Kidney (tissue), 14 donors: Measurements from ENCODE around the gene SETX. TPM values are rescaled to one million over a fixed set of nuclear protein-coding genes. Genes with fewer than 3 reads are reported as not detected.
A peak's percentile ranks its signal among the peaks of the same experiment; 100 is the strongest.

Source experiments
- DNase-seq, 5 donors: peaks; one replicate each; pipeline ENCODE4 v3.0.0-alpha.2; 2013 to 2020
- FAIRE-seq: peaks from 2 replicates; lab custom pipeline; 2012; peaks lifted over from hg19 to GRCh38; lab: Jason Lieb, UNC
- H3K27ac ChIP-seq, 2 donors: one replicate each; pipeline ENCODE4 v1.7.0; 2013; ENCODE audit warnings: low read depth in 2 of 2, low read length in 2 of 2, inconsistent platforms in 1 of 2
- H3K27me3 ChIP-seq: one replicate; pipeline ENCODE4 v1.7.1; 2013; ENCODE audit warnings: low read length, inconsistent platforms; ENCODE audit not compliant: control insufficient read depth, insufficient read depth
- H3K36me3 ChIP-seq, 3 donors: one replicate each; pipeline versions ENCODE4 v1.7.0 to v1.7.1; 2013; ENCODE audit warnings: low read length in 3 of 3, control low read depth in 1 of 3, inconsistent platforms in 1 of 3; ENCODE audit not compliant: insufficient read depth in 3 of 3, control insufficient read depth in 2 of 3
- H3K4me1 ChIP-seq, 3 donors: one replicate each; pipeline versions ENCODE4 v1.7.0 to v1.7.1; 2013; ENCODE audit warnings: low read length in 3 of 3, inconsistent platforms in 1 of 3, low read depth in 1 of 3; ENCODE audit not compliant: control insufficient read depth in 2 of 3, insufficient read depth in 2 of 3
- H3K4me3 ChIP-seq, 3 donors: one replicate each; pipeline versions ENCODE4 v1.7.0 to v1.8.1; 2013; ENCODE audit warnings: low read length in 3 of 3, control low read depth in 1 of 3, inconsistent platforms in 1 of 3
- H3K9ac ChIP-seq, 3 donors: one replicate each; pipeline versions ENCODE4 v1.7.0 to v1.7.1; 2013; ENCODE audit warnings: low read length in 3 of 3, control low read depth in 1 of 3, inconsistent platforms in 1 of 3
- H3K9me3 ChIP-seq, 3 donors: one replicate each; pipeline versions ENCODE4 v1.7.0 to v1.7.1; 2013; ENCODE audit warnings: low read length in 3 of 3, control low read depth in 1 of 3, inconsistent platforms in 1 of 3; ENCODE audit not compliant: control insufficient read depth in 2 of 3, insufficient read depth in 1 of 3
- CTCF ChIP-seq: IDR thresholded peaks from 3 replicates; pipeline ENCODE4 v1.5.1; 2012; ENCODE audit warnings: mild to moderate bottlenecking, moderate library complexity, borderline replicate concordance; ENCODE audit not compliant: insufficient read depth; ENCODE audit errors: extremely low read depth
- intact Hi-C: fragments of 100-400 bp; cut with DNase I; formaldehyde crosslinking; loops from one replicate; pipeline ENCODE4 v1.11.1; 2022
- polyA plus RNA-seq: library from polyadenylated mRNA; stranded (reverse); fragments of 350-450 nt; fragmentation: Illumina TruSeq; extraction: RNeasy Lipid Tissue Mini Kit (QIAGEN cat#74804); gene quantifications from one replicate; pipeline ENCODE4 v1.2.3, GENCODE V29; 2014; ENCODE audit warnings: low read depth, low replicate concordance; ENCODE audit not compliant: insufficient read depth
- total RNA-seq: library from RNA; stranded (reverse); fragmentation: NEBNext Ultra II Directional; extraction: Animal tissue kit (Norgen Biotek cat#: 25700); gene quantifications from one replicate; pipeline ENCODE4 v1.2.1, GENCODE V29; 2021
- donor health status: control.
- donor health status: control.
- donor health status: control.
- donor health status: control.
- donor health status: control.
- donor health status: DM: yes; HTN: yes; CAD: no.
- donor health status: Normal renal cell carcinoma (clear cell type).

Gene SETX
- total and polyA plus RNA-seq, 2 donors from 2014 or later: 16.1 to 56.8 TPM

DNA sequence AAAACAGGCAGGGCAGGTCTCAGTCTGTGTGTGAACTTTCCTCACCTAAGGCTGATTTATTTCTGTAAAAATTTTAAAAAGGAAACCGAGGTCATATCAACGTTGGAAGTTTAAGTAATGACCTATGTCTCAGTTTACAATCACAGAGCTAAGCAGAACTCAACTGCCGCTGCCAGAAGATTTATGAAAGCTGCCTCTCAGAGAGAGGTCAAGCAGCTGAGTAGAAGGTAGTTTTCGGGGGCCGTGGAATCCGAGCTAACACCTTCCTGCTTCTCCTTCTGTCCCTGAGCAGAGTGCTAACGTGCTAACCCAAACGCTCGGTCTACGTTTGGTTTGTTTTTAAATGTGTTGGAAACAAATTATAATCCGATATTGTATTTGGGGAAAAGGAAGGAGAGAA lies 40.8 kb upstream of the SETX start:
- no peak for FAIRE-seq
- H3K9ac ChIP-seq: no peak overlapping the region
- H3K4me1 ChIP-seq: no peaks in the 10 kb centered on the region
- intact Hi-C loops: no loop called here
- H3K4me3 ChIP-seq: no peak overlapping the region
- peak in 3 of 5 donors; percentile 34 to 61 (median 61) for DNase-seq
- no peaks in the 10 kb centered on the region for H3K9me3 ChIP-seq
- TF ChIP-seq CTCF: no peak
- H3K36me3 ChIP-seq: peaks cover 9 to 55% (median 34%) of the 10 kb centered on the region in 3 donors
- no peaks in the 10 kb centered on the region for H3K27me3 ChIP-seq
- H3K27ac ChIP-seq: no peak overlapping the region

- peaks cover 7 to 63% (median 33%) of the 10 kb centered on the region in 3 donors for H3K36me3 ChIP-seq
- no peak overlapping the region for H3K9ac ChIP-seq
- DNase-seq: peak in 1 of 5 donors; percentile 53
- no peak for FAIRE-seq
- no peak for TF ChIP-seq CTCF
- H3K4me1 ChIP-seq: no peaks in the 10 kb centered on the region
- intact Hi-C loops: no loop called here
- no peaks in the 10 kb centered on the region for H3K27me3 ChIP-seq
- H3K9me3 ChIP-seq: no peaks in the 10 kb centered on the region
- no peak overlapping the region for H3K27ac ChIP-seq
- no peak overlapping the region for H3K4me3 ChIP-seq
These were observed 36.7 kb upstream of the SETX start for GRCh38 chr9:132391449-132391848.

DNA sequence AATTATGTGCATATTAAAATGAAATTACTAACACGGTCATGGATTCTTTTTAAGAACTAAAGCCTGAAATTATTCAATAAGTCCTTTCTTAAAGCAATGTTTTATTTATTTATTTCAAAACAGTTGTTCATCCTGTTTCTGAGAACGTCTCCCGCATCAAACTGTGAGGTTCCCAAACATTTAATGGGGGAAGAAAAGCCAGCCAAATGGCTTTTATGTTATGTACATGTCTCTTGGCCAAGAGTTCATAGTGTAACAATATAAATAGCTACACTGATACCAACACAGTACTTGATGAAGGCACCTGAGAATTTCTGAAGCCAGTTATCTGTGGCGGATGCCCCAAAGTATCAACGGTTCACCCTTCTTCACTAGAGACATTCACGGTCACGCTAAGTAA lies 36.2 kb upstream of the SETX start:
- intact Hi-C loops: no loop called here
- H3K9me3 ChIP-seq: no peaks in the 10 kb centered on the region
- no peak overlapping the region for H3K9ac ChIP-seq
- H3K36me3 ChIP-seq: peaks cover 7 to 64% (median 32%) of the 10 kb centered on the region in 3 donors
- DNase-seq (no peak), FAIRE-seq (no peak)
- no peak for TF ChIP-seq CTCF
- H3K27me3 ChIP-seq: no peaks in the 10 kb centered on the region
- H3K4me3 ChIP-seq: no peak overlapping the region
- no peak overlapping the region for H3K27ac ChIP-seq
- no peaks in the 10 kb centered on the region for H3K4me1 ChIP-seq

DNA sequence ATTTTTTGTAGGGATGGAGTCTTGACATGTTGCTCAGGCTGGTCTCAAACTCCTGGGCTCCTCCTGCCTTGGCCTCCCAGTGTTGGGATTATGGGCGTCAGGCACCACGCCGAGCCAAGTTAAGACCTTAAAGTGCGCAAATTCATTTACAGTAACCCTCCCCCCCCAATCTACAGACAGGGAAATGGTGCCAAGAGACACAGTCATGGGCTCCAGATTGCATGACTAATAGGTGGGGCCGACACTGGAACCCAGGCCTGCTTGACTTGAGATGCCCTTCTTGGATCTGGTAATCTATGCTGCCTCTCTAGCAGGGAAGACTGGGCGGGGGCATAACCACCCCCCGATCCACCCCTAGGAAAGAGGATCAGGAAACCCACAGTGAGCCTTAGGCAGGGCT lies 32.3 kb upstream of the SETX start:
- no peak for TF ChIP-seq CTCF
- intact Hi-C loops: no loop called here
- H3K27ac ChIP-seq: no peak overlapping the region
- DNase-seq (no peak), FAIRE-seq (no peak)
- no peaks in the 10 kb centered on the region for H3K27me3 ChIP-seq
- H3K9ac ChIP-seq: no peak overlapping the region
- no peak overlapping the region for H3K4me3 ChIP-seq
- H3K9me3 ChIP-seq: no peaks in the 10 kb centered on the region
- H3K4me1 ChIP-seq: no peaks in the 10 kb centered on the region
- H3K36me3 ChIP-seq: peaks cover 6 to 58% (median 25%) of the 10 kb centered on the region in 3 donors
